Midbrain (tissue), 1 donor: Measurements from ENCODE around the gene MRPS34.

ENCODE experiments used
- DNase-seq: peaks from one replicate; lab custom pipeline; 2025; lab: John Stamatoyannopoulos, UW

The MRPS34 gene

GRCh38 chr16:1727651-1728624, 45.0 kb downstream of the MRPS34 start:
- no peak for DNase-seq

- DNase-seq: no peak
These were observed 46.1 kb downstream of the MRPS34 start for GRCh38 chr16:1726661-1727502.

DNA sequence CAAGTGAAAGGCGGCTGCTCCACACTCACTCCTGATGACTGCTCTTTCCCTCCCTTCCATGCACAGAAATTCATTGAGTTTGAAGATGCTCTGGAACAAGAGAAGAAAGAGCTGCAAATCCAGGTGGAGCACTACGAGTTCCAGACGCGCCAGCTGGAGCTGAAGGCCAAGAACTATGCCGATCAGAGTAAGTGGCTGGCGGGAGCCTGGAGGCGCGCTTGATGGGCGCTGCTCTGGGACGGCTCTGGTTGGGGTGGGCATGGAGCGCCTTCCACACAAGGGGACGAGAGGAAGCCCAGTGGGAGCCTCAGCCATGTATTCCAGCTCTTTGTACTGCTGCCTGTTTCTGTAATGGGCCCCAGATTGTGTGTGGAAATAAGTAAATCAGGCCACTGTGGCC, 48.4 kb downstream of the MRPS34 start:
- no peak for DNase-seq

GRCh38 chr16:1723450-1724147, 49.3 kb downstream of the MRPS34 start:
- DNase-seq: peak; percentile 28
